K562 (cell line): Measurements from ENCODE around the gene PRR16. TPM values are rescaled to one million over a fixed set of nuclear protein-coding genes. Genes with fewer than 3 reads are reported as not detected.

ENCODE experiments used
- ATAC-seq: fragments of 200-7000 bp; cut with Tn5 transposase; 3 replicates; pipeline ENCODE4 v1.9.1; 2020; ENCODE audit warnings: moderate library complexity
- BruUV-seq: library from RNA; stranded (reverse); fragments of 400-500 nt; replicated peaks from 2 replicates; lab custom pipeline; 2021; lab: Mats Ljungman, UMichigan
- CTCF ChIA-PET: fragments of 300-600 bp; formaldehyde crosslinking; extraction: SDS; loops from one replicate; lab custom pipeline; 2021; ENCODE audit warnings: low intra/inter-chr PET ratio; lab: Yijun Ruan, JAX
- POLR2A ChIA-PET: fragments of 300-600, 350-650 bp; sonication (Branson Sonifier 250); formaldehyde crosslinking; extraction: SDS; loops from one replicate; lab custom pipeline; 2021; ENCODE audit warnings: antibody characterized with exemption, inconsistent platforms; lab: Yijun Ruan, JAX
- DNase-seq, 4 experiments: peaks; one replicate each; pipeline versions ENCODE4 v3.0.0 to v3.0.0-alpha.2; 2011 to 2018; ENCODE audit warnings: low spot score in 3 of 4, mixed read lengths in 3 of 4; ENCODE audit errors: extremely low read depth in 1 of 4
- FAIRE-seq: peaks from 2 replicates; lab custom pipeline; 2011; peaks lifted over from hg19 to GRCh38; lab: Jason Lieb, UNC
- H2AFZ ChIP-seq: 2 replicates; pipeline ENCODE4 v1.6.0; 2011; ENCODE audit warnings: low read depth, low read length, control low read depth, inconsistent platforms
- H3K27ac ChIP-seq: fragments of 200-600 bp; 3 replicates; pipeline ENCODE4 v1.8.0; 2011; ENCODE audit warnings: low read depth, mild to moderate bottlenecking, control low read depth, inconsistent platforms, low read length, moderate library complexity, mixed read lengths; ENCODE audit errors: extremely low read depth
- H3K27me3 ChIP-seq, 2 experiments: fragments of 300-600 bp in 1 of 2; 2 replicates in 1 of 2; 3 replicates in 1 of 2; pipeline versions ENCODE4 v1.6.0 to v1.8.0; 2011; ENCODE audit warnings: inconsistent platforms in 2 of 2, low read length in 2 of 2, mild to moderate bottlenecking in 1 of 2, mixed read lengths in 1 of 2, moderate library complexity in 1 of 2; ENCODE audit not compliant: control insufficient read depth in 2 of 2, insufficient read depth in 2 of 2
- H3K36me3 ChIP-seq: fragments of 300-600 bp; 3 replicates; pipeline ENCODE4 v1.8.0; 2011; ENCODE audit warnings: mild to moderate bottlenecking, low read length, inconsistent platforms; ENCODE audit not compliant: control insufficient read depth, insufficient read depth
- H3K4me1 ChIP-seq, 2 experiments: fragments of 200-600 bp in 1 of 2; replicated peaks in 1 of 2; 2 replicates in 1 of 2; 3 replicates in 1 of 2; pipeline versions ENCODE4 v1.5.1 to v1.8.0; 2011; ENCODE audit warnings: inconsistent platforms in 2 of 2, low read length in 2 of 2, mild to moderate bottlenecking in 1 of 2, mixed read lengths in 1 of 2, moderate library complexity in 1 of 2; ENCODE audit not compliant: control insufficient read depth in 2 of 2, insufficient read depth in 2 of 2
- H3K4me2 ChIP-seq: 2 replicates; pipeline ENCODE4 v1.6.1; 2011; ENCODE audit warnings: low read length, control low read depth, inconsistent platforms, mixed read lengths; ENCODE audit not compliant: insufficient read depth
- H3K4me3 ChIP-seq: fragments of 200-600 bp; sonication (generic), shearing (Covaris generic); 2 replicates; pipeline ENCODE4 v1.5.1; 2016; ENCODE audit warnings: control low read depth, inconsistent platforms
- H3K79me2 ChIP-seq: fragments of 200-600 bp; 3 replicates; pipeline ENCODE4 v1.8.0; 2011; ENCODE audit warnings: low read length, inconsistent platforms; ENCODE audit not compliant: control insufficient read depth, insufficient read depth
- H3K9ac ChIP-seq, 2 experiments: 2 replicates each; pipeline versions ENCODE4 v1.6.0 to v1.6.1; 2011; ENCODE audit warnings: low read depth in 2 of 2, low read length in 2 of 2, control low read depth in 1 of 2, inconsistent platforms in 1 of 2, mild to moderate bottlenecking in 1 of 2, mixed read lengths in 1 of 2; ENCODE audit not compliant: insufficient read depth in 1 of 2
- H3K9me1 ChIP-seq: one replicate; pipeline ENCODE4 v1.6.0; 2011; ENCODE audit warnings: inconsistent platforms, mild to moderate bottlenecking, low read length, moderate library complexity; ENCODE audit not compliant: control insufficient read depth, insufficient read depth
- H3K9me3 ChIP-seq: replicated peaks from 2 replicates; pipeline ENCODE4 v1.5.1; 2011; ENCODE audit warnings: low read depth, low read length, inconsistent platforms; ENCODE audit not compliant: control insufficient read depth, insufficient read depth
- H4K20me1 ChIP-seq: replicated peaks from 2 replicates; pipeline ENCODE4 v1.6.1; 2011; ENCODE audit warnings: low read length, inconsistent platforms, mixed read lengths; ENCODE audit not compliant: control insufficient read depth, insufficient read depth
- CAMTA2 ChIP-seq: fragments of 250-450 bp; sonication (Bioruptor Pico); conservative IDR thresholded peaks from 2 replicates; pipeline ENCODE4 v1.5.1; 2022
- CREBBP ChIP-seq: IDR thresholded peaks from one replicate; pipeline ENCODE4 v1.6.1; 2012; ENCODE audit warnings: low read depth, mild to moderate bottlenecking, control low read depth, inconsistent platforms, low read length
- GATAD2A ChIP-seq: fragments of 450-650 bp; IDR thresholded peaks from 2 replicates; pipeline ENCODE4 v1.6.1; 2017
- IRF2 ChIP-seq: sonication (generic); formaldehyde crosslinking; IDR thresholded peaks from 2 replicates; pipeline ENCODE4 v1.8.1; 2022; ENCODE audit warnings: mild to moderate bottlenecking, missing genetic modification reagents
- POLR2AphosphoS2 ChIP-seq: IDR thresholded peaks from 2 replicates; pipeline ENCODE4 v1.6.1; 2012; ENCODE audit warnings: low read length, improper control_type of control experiment
- XRCC5 ChIP-seq: fragments of 200-400 bp; formaldehyde crosslinking; IDR thresholded peaks from 2 replicates; pipeline ENCODE4 v1.6.1; 2017; ENCODE audit warnings: low read depth, mild to moderate bottlenecking, low read length
- ZNF57 ChIP-seq: fragments of 450-650 bp; formaldehyde crosslinking; IDR thresholded peaks from 2 replicates; pipeline ENCODE4 v1.4.0; 2020; ENCODE audit warnings: mild to moderate bottlenecking, moderate library complexity
- ZNF695 ChIP-seq: fragments of 450-650 bp; formaldehyde crosslinking; IDR thresholded peaks from 2 replicates; pipeline ENCODE4 v1.4.0; 2020; ENCODE audit warnings: mild to moderate bottlenecking, moderate library complexity
- ZZZ3 ChIP-seq: fragments of 450-650 bp; IDR thresholded peaks from 2 replicates; pipeline ENCODE4 v1.6.1; 2016; ENCODE audit warnings: antibody characterized with exemption, mild to moderate bottlenecking, moderate library complexity
- WGBS: fragments of 100-300 bp; shearing (Covaris generic); methylation state at CpG from one replicate; pipeline ENCODE4 v1.1.6; 2016; ENCODE audit warnings: low coverage, mixed read lengths; ENCODE audit not compliant: insufficient coverage; ENCODE audit errors: missing lambda C conversion rate; 5-methylcytosine and 5-hydroxymethylcytosine counted together
- in situ Hi-C: fragments of 300-500 bp; cut with MboI; formaldehyde crosslinking; loops from 4 replicates; pipeline ENCODE4 v1.15.0; 2018; ENCODE audit warnings: inconsistent platforms, mixed read lengths
- intact Hi-C: fragments of 100-400 bp; cut with micrococcal nuclease; formaldehyde crosslinking; loops from 2 replicates; pipeline ENCODE4 v1.14.2; 2022
- polyA plus RNA-seq, 8 experiments: library from polyadenylated mRNA; depleted of rRNA in 4 of 8; stranded (reverse) in 5 of 8; unstranded in 3 of 8; fragments of >200 nt; fragmentation: Nextera tagmentation in 2 of 8; fragmentation: Illumina TruSeq in 1 of 8; extraction: Ambion mirVana in 2 of 8; extraction: Trizol in 1 of 8; gene quantifications; 2 replicates each; pipeline versions ENCODE4 v1.2.1 to v1.2.3, GENCODE V29; 2011 to 2014; ENCODE audit warnings: inconsistent platforms in 1 of 8, missing spikeins in 1 of 8
- total RNA-seq, 7 experiments: library from RNA; depleted of rRNA in 6 of 7; stranded (reverse); fragments of >200 nt in 6 of 7; fragmentation: Illumina TruSeq in 2 of 7; extraction: Trizol in 2 of 7; gene quantifications; 2 replicates each; pipeline versions ENCODE4 v1.2.1 to v1.2.3, GENCODE V29; 2011 to 2021; ENCODE audit warnings: low replicate concordance in 1 of 7
- TF ChIP-seq, protein P1 (sequence below): fragments of 200-800 bp; sonication (Bioruptor generic); IDR thresholded peaks from 2 replicates; pipeline ENCODE4 v1.6.1; 2016; ENCODE audit warnings: missing genetic modification characterization, missing compliant biosample characterization
- TF ChIP-seq, protein P2 (sequence below): fragments of 250-450 bp; sonication (Bioruptor Pico); IDR thresholded peaks from 2 replicates; pipeline ENCODE4 v1.5.0; 2021
- TF ChIP-seq, protein P3 (sequence below): fragments of 150-350 bp; IDR thresholded peaks from 2 replicates; pipeline ENCODE4 v1.6.1; 2014; ENCODE audit warnings: low read depth, mild to moderate bottlenecking, low read length, borderline replicate concordance

PRR16 gene
- total and polyA plus RNA-seq, 9 of the 15 experiments (the other 6 are each of a cell fraction or from before 2014, with no cell fraction given) = 0.61 to 10.1 (median 3.3) TPM

DNA sequence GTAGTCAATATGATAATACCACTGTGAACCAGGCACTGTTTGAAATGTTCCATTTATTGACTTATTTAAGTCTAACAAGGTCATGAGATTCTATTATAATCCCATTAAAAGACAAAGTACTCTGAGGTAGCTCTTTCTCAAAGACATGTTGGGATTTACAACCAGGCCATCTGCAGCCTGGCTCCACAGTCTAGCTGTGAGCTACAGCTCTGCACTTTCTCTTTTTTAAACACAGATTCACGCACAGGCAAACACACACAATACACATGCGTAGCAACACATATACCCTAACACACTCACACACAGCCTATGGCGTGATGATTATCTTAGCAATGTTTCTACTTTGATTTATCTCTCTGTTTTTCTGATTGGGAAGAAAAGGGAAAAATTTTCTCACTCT is 174.3 kb downstream of the PRR16 start (continued):
- TF ChIP-seq, protein P1, sequence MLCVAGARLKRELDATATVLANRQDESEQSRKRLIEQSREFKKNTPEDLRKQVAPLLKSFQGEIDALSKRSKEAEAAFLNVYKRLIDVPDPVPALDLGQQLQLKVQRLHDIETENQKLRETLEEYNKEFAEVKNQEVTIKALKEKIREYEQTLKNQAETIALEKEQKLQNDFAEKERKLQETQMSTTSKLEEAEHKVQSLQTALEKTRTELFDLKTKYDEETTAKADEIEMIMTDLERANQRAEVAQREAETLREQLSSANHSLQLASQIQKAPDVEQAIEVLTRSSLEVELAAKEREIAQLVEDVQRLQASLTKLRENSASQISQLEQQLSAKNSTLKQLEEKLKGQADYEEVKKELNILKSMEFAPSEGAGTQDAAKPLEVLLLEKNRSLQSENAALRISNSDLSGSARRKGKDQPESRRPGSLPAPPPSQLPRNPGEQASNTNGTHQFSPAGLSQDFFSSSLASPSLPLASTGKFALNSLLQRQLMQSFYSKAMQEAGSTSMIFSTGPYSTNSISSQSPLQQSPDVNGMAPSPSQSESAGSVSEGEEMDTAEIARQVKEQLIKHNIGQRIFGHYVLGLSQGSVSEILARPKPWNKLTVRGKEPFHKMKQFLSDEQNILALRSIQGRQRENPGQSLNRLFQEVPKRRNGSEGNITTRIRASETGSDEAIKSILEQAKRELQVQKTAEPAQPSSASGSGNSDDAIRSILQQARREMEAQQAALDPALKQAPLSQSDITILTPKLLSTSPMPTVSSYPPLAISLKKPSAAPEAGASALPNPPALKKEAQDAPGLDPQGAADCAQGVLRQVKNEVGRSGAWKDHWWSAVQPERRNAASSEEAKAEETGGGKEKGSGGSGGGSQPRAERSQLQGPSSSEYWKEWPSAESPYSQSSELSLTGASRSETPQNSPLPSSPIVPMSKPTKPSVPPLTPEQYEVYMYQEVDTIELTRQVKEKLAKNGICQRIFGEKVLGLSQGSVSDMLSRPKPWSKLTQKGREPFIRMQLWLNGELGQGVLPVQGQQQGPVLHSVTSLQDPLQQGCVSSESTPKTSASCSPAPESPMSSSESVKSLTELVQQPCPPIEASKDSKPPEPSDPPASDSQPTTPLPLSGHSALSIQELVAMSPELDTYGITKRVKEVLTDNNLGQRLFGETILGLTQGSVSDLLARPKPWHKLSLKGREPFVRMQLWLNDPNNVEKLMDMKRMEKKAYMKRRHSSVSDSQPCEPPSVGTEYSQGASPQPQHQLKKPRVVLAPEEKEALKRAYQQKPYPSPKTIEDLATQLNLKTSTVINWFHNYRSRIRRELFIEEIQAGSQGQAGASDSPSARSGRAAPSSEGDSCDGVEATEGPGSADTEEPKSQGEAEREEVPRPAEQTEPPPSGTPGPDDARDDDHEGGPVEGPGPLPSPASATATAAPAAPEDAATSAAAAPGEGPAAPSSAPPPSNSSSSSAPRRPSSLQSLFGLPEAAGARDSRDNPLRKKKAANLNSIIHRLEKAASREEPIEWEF (CRISPR knock-in tag) = no peak
- no peak for TF ChIP-seq CREBBP
- TF ChIP-seq CAMTA2 = no peak
- TF ChIP-seq ZNF57 (CRISPR knock-in tag) = no peak
- no peak for TF ChIP-seq GATAD2A

DNA sequence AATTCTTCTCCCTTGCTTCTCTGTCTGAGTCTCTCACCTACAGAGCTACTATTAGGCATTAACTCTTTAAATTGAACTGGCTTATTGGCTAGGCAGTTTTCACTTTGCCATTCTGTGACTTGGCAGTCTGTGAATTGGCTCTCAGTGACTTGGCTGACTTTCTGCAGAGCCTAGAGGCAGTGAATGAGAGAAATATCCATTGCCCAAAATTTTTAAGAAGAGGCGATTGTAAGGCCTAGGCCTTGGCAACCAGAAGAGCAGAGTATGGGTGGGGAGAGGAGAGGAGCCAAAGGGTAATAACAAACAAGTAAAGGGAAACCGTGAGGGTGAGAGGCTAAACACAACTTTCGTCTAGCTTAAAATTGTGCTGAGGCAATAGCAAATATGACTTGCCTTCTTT is 176.7 kb downstream of the PRR16 start:
- WGBS = 24% methylated on average over 3 of the region's 3 CpGs
- no peak overlapping the region for H2AFZ ChIP-seq
- no peaks in the 10 kb centered on the region for H3K27me3 ChIP-seq
- ChIA-PET CTCF (no interaction called here), POLR2A (no interaction called here)
- H3K9me3 ChIP-seq = no peaks in the 10 kb centered on the region
- TF ChIP-seq, protein P2, sequence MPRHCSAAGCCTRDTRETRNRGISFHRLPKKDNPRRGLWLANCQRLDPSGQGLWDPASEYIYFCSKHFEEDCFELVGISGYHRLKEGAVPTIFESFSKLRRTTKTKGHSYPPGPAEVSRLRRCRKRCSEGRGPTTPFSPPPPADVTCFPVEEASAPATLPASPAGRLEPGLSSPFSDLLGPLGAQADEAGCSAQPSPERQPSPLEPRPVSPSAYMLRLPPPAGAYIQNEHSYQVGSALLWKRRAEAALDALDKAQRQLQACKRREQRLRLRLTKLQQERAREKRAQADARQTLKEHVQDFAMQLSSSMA = no peak
- TF ChIP-seq ZNF57 (CRISPR knock-in tag) = no peak
- no peak for TF ChIP-seq XRCC5
- TF ChIP-seq, protein P3, sequence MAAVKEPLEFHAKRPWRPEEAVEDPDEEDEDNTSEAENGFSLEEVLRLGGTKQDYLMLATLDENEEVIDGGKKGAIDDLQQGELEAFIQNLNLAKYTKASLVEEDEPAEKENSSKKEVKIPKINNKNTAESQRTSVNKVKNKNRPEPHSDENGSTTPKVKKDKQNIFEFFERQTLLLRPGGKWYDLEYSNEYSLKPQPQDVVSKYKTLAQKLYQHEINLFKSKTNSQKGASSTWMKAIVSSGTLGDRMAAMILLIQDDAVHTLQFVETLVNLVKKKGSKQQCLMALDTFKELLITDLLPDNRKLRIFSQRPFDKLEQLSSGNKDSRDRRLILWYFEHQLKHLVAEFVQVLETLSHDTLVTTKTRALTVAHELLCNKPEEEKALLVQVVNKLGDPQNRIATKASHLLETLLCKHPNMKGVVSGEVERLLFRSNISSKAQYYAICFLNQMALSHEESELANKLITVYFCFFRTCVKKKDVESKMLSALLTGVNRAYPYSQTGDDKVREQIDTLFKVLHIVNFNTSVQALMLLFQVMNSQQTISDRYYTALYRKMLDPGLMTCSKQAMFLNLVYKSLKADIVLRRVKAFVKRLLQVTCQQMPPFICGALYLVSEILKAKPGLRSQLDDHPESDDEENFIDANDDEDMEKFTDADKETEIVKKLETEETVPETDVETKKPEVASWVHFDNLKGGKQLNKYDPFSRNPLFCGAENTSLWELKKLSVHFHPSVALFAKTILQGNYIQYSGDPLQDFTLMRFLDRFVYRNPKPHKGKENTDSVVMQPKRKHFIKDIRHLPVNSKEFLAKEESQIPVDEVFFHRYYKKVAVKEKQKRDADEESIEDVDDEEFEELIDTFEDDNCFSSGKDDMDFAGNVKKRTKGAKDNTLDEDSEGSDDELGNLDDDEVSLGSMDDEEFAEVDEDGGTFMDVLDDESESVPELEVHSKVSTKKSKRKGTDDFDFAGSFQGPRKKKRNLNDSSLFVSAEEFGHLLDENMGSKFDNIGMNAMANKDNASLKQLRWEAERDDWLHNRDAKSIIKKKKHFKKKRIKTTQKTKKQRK = no peak
- TF ChIP-seq ZNF695 = no peak
- no peak for TF ChIP-seq IRF2 (CRISPR knock-in tag)
- TF ChIP-seq POLR2AphosphoS2 = no peak
- TF ChIP-seq ZZZ3 = no peak
- H3K36me3 ChIP-seq = no peaks in the 10 kb centered on the region
- ATAC-seq = no peak
- no peaks in the 10 kb centered on the region for H3K79me2 ChIP-seq
- in situ Hi-C loops (no loop called here), intact Hi-C loops (no loop called here)
- H4K20me1 ChIP-seq = no peaks in the 10 kb centered on the region
- H3K27ac ChIP-seq = no peak overlapping the region
- H3K4me2 ChIP-seq = no peak overlapping the region
- no peak overlapping the region for H3K9ac ChIP-seq
- BruUV-seq = no TSS peak
- no peak for DNase-seq
- no peak overlapping the region for H3K4me3 ChIP-seq
- no peaks in the 10 kb centered on the region for H3K4me1 ChIP-seq
- H3K9me1 ChIP-seq = no peaks in the 10 kb centered on the region
- FAIRE-seq = no peak
